SK-N-SH treated with all-trans-retinoic acid at 6 μM for 48 hours (cell line): ENCODE data around the gene FAM124A.

Source experiments
- ATAC-seq: fragments of 200-7000 bp; cut with Tn5 transposase; 3 replicates; pipeline ENCODE4 v1.9.1; 2020; ENCODE audit warnings: mild to moderate bottlenecking, moderate library complexity
- ARNTL ChIP-seq: fragments of 450-650 bp; formaldehyde crosslinking; IDR thresholded peaks from 2 replicates; pipeline ENCODE4 v1.5.0; 2020; ENCODE audit warnings: low read depth, mild to moderate bottlenecking, moderate library complexity, borderline replicate concordance
- BACH2 ChIP-seq: fragments of 250-450 bp; sonication (Bioruptor Pico); IDR thresholded peaks from 2 replicates; pipeline ENCODE4 v1.9.0; 2021; ENCODE audit warnings: mild to moderate bottlenecking, borderline replicate concordance
- CREB5 ChIP-seq: fragments of 250-450 bp; sonication (Bioruptor Pico); IDR thresholded peaks from 2 replicates; pipeline ENCODE4 v1.5.1; 2020; ENCODE audit warnings: low read depth, mild to moderate bottlenecking, moderate library complexity
- CSRNP3 ChIP-seq: fragments of 250-450 bp; sonication (Bioruptor Pico); IDR thresholded peaks from 2 replicates; pipeline ENCODE4 v1.5.1; 2021; ENCODE audit warnings: mild to moderate bottlenecking, moderate library complexity
- ESRRG ChIP-seq: fragments of 250-450 bp; sonication (Bioruptor Pico); IDR thresholded peaks from 2 replicates; pipeline ENCODE4 v1.6.1; 2021; ENCODE audit warnings: mild to moderate bottlenecking
- GLIS3 ChIP-seq: fragments of 250-450 bp; sonication (Bioruptor Pico); IDR thresholded peaks from 2 replicates; pipeline ENCODE4 v1.5.0; 2020; ENCODE audit warnings: mild to moderate bottlenecking, moderate library complexity
- ISL1 ChIP-seq: fragments of 250-450 bp; sonication (Bioruptor Pico); IDR thresholded peaks from 2 replicates; pipeline ENCODE4 v2.1.2; 2022; ENCODE audit warnings: mild to moderate bottlenecking, moderate library complexity
- OSR1 ChIP-seq: fragments of 250-450 bp; sonication (Bioruptor Pico); IDR thresholded peaks from 2 replicates; pipeline ENCODE4 v1.8.0; 2022; ENCODE audit warnings: moderate library complexity, mild to moderate bottlenecking, inconsistent platforms
- PATZ1 ChIP-seq: fragments of 250-450 bp; sonication (Bioruptor Pico); IDR thresholded peaks from 2 replicates; pipeline ENCODE4 v1.8.0; 2020; ENCODE audit warnings: mild to moderate bottlenecking, moderate library complexity, borderline replicate concordance
- POU6F1 ChIP-seq: fragments of 250-450 bp; sonication (Bioruptor Pico); IDR thresholded peaks from 2 replicates; pipeline ENCODE4 v1.8.0; 2021; ENCODE audit warnings: low read depth, mild to moderate bottlenecking, moderate library complexity, borderline replicate concordance
- PPARA ChIP-seq: fragments of 250-450 bp; sonication (Bioruptor Pico); IDR thresholded peaks from 2 replicates; pipeline ENCODE4 v1.5.0; 2020; ENCODE audit warnings: mild to moderate bottlenecking, borderline replicate concordance
- RARB ChIP-seq: fragments of 250-450 bp; sonication (Bioruptor Pico); IDR thresholded peaks from 2 replicates; pipeline ENCODE4 v1.8.0; 2021; ENCODE audit warnings: mild to moderate bottlenecking, moderate library complexity
- SNAI2 ChIP-seq: fragments of 250-450 bp; sonication (Bioruptor Pico); IDR thresholded peaks from 2 replicates; pipeline ENCODE4 v1.5.0; 2020; ENCODE audit warnings: mild to moderate bottlenecking, moderate library complexity
- TCF4 ChIP-seq: fragments of 250-450 bp; sonication (Bioruptor Pico); IDR thresholded peaks from 2 replicates; pipeline ENCODE4 v1.8.0; 2021; ENCODE audit warnings: mild to moderate bottlenecking, moderate library complexity, borderline replicate concordance
- TSHZ2 ChIP-seq: fragments of 250-450 bp; sonication (Bioruptor Pico); IDR thresholded peaks from 2 replicates; pipeline ENCODE4 v1.5.0; 2020; ENCODE audit warnings: mild to moderate bottlenecking, moderate library complexity
- ZC3H10 ChIP-seq: fragments of 250-450 bp; sonication (Bioruptor Pico); IDR thresholded peaks from 2 replicates; pipeline ENCODE4 v1.5.1; 2021; ENCODE audit warnings: mild to moderate bottlenecking, moderate library complexity
- ZFP3 ChIP-seq: fragments of 250-450 bp; sonication (Bioruptor Pico); IDR thresholded peaks from 2 replicates; pipeline ENCODE4 v1.5.0; 2020; ENCODE audit warnings: mild to moderate bottlenecking, moderate library complexity
- ZFP30 ChIP-seq: fragments of 450-650 bp; formaldehyde crosslinking; IDR thresholded peaks from 2 replicates; pipeline ENCODE4 v1.5.0; 2022; ENCODE audit warnings: mild to moderate bottlenecking, moderate library complexity
- ZNF565 ChIP-seq: fragments of 450-650 bp; formaldehyde crosslinking; conservative IDR thresholded peaks from 2 replicates; pipeline ENCODE4 v1.5.0; 2020; ENCODE audit warnings: low read depth, mild to moderate bottlenecking, moderate library complexity
- ZNF70 ChIP-seq: fragments of 450-650 bp; formaldehyde crosslinking; IDR thresholded peaks from 2 replicates; pipeline ENCODE4 v1.5.0; 2020; ENCODE audit warnings: mild to moderate bottlenecking, moderate library complexity
- ZNF8 ChIP-seq: fragments of 450-650 bp; formaldehyde crosslinking; IDR thresholded peaks from 2 replicates; pipeline ENCODE4 v1.5.0; 2020; ENCODE audit warnings: mild to moderate bottlenecking, moderate library complexity

Gene FAM124A

GRCh38 chr13:51326777-51327176 is 104.6 kb downstream of the FAM124A start:
- TF ChIP-seq POU6F1 (CRISPR knock-in tag) (no peak), ZNF8 (CRISPR knock-in tag) (no peak), TSHZ2 (CRISPR knock-in tag) (no peak), CSRNP3 (CRISPR knock-in tag) (no peak), ZNF565 (CRISPR knock-in tag) (no peak), ARNTL (CRISPR knock-in tag) (no peak), BACH2 (CRISPR knock-in tag) (no peak), ISL1 (CRISPR knock-in tag) (no peak), ZC3H10 (no peak), CREB5 (CRISPR knock-in tag) (no peak), SNAI2 (CRISPR knock-in tag) (no peak), ESRRG (no peak), GLIS3 (no peak), PPARA (CRISPR knock-in tag) (no peak), PATZ1 (CRISPR knock-in tag) (no peak), OSR1 (no peak), TCF4 (CRISPR knock-in tag) (no peak)
- ATAC-seq = no peak

- ATAC-seq = no peak
- TF ChIP-seq TSHZ2 (CRISPR knock-in tag) (no peak), ZFP3 (CRISPR knock-in tag) (no peak), RARB (CRISPR knock-in tag) (no peak), BACH2 (CRISPR knock-in tag) (no peak), GLIS3 (no peak), ZC3H10 (no peak), PPARA (CRISPR knock-in tag) (no peak), TCF4 (CRISPR knock-in tag) (no peak), CSRNP3 (CRISPR knock-in tag) (no peak), SNAI2 (CRISPR knock-in tag) (no peak), ARNTL (CRISPR knock-in tag) (no peak), ZNF70 (no peak), ESRRG (no peak), ZFP30 (CRISPR knock-in tag) (no peak)
These were observed 105.8 kb downstream of the FAM124A start for GRCh38 chr13:51327961-51328360.
